ENCODE measurements around the gene SMPD4.
"Not testable (repeated sequence)": the region's sequence is repeated elsewhere in the genome, so short reads cannot be mapped to it uniquely, and the experiment has no call there.

Gene SMPD4

DNA sequence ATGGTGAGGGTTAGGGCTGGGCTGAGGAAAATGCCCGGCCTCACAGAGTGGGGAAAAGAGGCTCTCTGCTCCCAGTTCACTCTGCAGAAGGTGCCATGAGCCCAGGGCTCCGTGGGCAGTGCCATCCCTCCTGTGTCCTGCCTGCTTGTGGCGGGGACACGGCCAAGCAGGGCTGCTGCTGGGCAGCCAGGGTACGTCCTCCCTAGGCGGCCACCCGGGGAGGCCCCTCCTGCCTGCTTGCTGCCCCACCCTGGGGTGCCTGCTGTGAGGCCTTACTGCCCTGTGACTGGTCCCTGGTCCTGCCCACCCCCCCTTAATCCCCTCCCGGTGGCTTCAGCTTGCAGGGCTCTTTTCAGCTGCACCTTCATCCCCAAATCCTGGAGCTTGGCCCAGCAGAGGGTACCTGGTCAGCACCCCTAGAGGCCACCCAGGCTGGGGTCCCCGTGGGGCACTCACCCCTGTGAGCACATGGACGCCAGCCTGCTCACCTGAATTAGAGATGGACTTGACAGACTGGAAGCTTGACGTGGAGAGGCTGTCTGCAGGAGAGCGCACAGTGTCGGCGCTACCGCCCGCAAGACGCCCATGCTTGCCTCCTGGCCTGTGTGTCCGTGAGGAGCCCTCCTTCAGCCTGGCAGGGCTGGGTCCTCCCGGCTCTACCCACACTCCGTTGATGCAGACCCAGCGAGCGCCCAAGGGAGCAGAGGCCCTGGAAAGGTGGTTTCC lies 39.6 kb downstream of the SMPD4 start:
- not testable (repeated sequence) for DNase-seq (ENCODE audit: low read depth, low spot score)

DNA sequence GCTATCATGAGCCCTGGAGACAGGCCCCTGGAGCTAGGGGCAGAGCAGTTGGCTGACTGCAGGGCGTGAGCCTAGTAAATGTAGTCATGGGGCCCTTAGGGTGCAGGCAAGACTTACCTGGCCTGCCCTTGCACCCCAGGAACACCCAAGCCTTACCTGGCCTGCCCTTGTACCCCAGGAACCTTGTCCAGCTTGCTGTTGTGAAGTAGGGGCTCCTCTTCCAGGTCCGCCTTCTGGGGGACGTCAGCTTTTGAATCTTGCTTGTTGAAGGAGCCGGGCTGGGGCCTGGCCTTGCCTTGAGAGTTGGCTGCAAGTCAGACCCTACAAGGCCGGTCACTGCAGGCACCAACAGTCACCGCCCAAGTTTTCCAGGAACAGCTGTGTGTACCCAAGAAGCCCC lies 40.4 kb downstream of the SMPD4 start:
- DNase-seq (ENCODE audit: low read depth, low spot score): not testable (repeated sequence)

- not testable (repeated sequence) for DNase-seq (ENCODE audit: low read depth, low spot score)
These were observed 40.9 kb downstream of the SMPD4 start for GRCh38 chr2:130140516-130140915.

DNA sequence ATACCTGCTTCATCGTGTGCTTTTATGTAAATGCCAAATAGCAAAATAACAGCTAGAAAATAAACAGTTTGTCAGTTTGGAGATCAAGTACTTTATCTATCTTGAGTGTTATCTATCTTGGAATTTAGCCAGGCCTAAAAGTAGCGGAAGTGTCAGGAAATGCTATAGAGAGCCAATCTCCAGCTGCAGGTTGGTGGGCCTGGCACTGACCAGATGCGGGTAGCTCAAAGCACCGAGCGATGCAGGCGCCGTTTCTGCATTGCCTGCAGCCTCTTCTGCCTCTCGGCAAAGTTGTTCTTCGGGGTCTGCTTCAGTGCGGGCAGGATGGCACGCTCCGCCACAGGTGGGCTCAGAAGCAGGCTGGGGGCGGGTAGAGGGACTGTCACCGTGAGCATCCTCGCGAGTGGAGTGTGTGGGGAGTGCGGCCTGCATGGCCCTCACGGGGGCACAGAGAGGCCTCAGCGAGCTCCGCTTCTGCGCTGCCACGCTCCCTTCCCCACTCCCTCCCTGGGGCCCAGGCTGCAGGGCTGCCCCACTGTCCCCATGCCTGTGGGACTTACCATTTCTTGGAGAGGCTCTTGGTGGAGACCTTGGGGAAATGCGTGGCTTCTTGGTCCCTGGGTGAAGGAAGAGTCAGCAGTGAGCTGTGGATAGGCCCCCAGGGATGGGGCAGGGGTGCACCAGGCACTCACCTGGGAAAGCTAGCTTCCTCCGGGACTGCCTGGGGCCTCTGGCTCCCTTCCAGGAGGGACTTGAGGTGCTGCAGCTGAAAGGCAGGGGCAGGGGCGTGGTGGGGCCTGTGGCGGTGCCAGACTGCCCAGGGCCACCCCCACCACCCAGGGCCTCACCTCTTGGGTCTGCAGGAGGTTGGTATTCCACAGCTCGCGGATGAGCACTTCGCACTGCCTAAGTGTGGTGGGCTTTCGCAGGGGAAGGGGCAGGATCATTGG lies 41.8 kb downstream of the SMPD4 start:
- DNase-seq (ENCODE audit: low read depth, low spot score): not testable (repeated sequence)

- not testable (repeated sequence) for DNase-seq (ENCODE audit: low read depth, low spot score)
These were observed 42.6 kb downstream of the SMPD4 start for GRCh38 chr2:130138841-130139251.

DNA sequence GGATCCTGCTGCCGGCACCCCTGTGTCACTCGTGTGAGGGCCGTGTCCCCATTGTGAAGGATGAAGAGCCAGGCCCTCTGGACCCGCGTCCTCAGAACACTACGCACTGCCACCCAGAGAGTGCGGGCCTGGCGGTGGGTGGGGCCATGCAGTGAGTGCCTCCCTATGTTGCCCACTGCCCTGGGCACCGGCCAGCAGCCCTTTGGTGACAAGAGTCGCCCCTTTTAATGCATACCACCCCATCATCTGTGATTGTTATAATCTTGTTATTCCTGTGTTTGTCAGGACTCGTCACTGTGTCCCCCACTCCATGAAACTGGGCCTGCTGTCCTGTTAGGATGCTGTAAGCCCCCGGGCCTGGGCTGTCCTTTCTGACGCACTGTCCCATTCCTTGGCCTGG lies 43.1 kb downstream of the SMPD4 start:
- DNase-seq (ENCODE audit: low read depth, low spot score): not testable (repeated sequence)

GRCh38 chr2:130137118-130137517 lies 44.3 kb downstream of the SMPD4 start:
- DNase-seq (ENCODE audit: low read depth, low spot score): not testable (repeated sequence)

DNA sequence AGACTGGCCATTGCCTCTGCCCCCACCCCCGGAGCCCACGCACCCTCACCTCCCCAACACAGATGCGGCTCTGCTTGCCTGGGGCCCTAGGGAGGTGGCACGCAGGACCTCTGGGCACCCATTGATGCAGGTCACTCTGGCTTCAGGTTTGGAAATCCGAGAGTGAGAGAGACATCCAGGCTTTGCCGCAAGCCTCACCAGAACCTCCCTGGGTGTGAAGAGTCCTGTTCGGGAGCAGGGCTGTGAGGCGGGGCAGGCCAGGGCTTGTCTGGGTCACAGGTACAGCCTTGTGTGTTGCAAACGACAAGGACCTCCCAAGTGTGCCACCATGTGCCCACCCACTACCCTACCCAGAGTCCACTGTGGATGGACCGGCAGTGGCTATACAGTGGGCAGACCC lies 44.9 kb downstream of the SMPD4 start:
- DNase-seq (ENCODE audit: low read depth, low spot score): not testable (repeated sequence)

- DNase-seq (ENCODE audit: low read depth, low spot score): no peak
These were observed 45.5 kb downstream of the SMPD4 start for GRCh38 chr2:130135692-130136541.

DNA sequence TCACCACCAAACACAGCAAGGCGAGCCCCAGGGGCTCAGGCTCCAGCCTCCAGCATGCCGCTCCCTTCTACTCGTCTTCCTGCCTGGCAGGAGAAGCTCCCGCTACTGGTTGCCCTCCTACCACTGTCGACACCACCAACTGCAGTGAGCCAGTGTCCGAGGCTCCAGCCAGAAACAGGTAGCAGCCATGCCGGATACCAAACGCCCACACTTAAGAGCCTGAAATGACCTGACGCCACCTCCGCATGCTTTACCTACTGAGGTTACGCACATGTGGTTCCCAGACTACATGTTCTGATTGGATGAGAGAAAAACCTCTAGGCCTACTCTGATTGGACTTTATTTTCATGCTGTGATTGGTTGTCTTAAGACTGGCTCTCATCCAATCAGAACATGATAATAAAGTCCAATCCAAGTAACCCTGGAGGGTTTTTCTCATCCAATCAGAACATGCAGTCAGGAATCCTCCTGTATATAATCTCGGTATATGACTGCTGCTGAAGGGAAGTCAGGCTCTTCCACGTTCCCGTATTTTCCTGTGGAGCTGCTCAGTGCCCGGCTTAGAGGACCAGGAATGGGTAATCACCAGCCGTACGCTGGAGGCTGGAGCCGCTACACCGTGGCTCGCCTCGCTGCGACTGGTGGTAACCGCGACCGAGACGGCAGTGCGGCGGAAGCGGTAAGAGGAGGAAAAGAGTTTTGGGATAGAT lies 52.1 kb downstream of the SMPD4 start, which contains the start of gene POTEF:
TSS of gene POTEF (minus strand) at position 103 of the 710 bp plus-strand sequence. CDS start 8,707 bp downstream, outside the sequence.
- not testable (repeated sequence) for DNase-seq (ENCODE audit: low read depth, low spot score)

DNA sequence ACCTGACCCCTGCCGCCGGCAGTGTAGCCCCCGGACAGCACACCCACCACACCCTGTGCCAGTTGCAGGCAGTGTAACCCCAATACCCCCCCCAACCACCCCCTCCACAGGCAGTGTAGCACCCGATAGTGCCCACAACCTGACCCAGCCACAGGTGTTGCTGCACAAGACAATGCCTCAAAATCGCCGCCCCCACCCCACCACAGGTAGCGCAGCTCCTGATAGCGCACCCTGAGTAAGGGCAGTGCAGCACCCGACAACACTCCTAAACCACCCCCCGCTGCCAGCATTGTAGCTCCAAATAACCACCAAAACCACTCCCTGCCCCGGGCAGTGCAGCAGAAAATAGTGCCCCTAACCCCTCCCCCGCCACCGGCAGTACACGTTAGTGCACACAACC lies 52.9 kb downstream of the SMPD4 start:
- DNase-seq (ENCODE audit: low read depth, low spot score): not testable (repeated sequence)

DNA sequence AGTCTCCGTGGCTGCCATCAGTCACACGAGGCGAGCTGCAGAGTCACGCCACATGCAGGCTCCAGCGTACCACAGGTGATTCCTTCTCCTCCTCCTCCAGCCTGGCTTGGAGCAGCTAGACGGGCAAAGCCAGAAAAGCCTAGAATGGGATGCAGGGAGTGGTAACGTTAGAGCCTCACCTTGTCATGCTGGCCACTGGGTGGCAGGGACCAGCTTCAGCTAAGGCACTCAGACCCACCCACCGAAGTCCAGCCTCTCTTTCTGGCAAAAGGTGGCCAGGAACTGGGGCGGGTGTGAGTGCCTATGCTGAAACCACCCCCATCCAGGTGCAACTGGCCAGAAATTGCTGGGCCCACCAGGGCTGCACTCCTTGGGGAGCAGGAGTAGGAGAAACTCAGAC lies 53.7 kb downstream of the SMPD4 start:
- not testable (repeated sequence) for DNase-seq (ENCODE audit: low read depth, low spot score)

- not testable (repeated sequence) for DNase-seq (ENCODE audit: low read depth, low spot score)
These were observed 60.5 kb downstream of the SMPD4 start for GRCh38 chr2:130120924-130121323.

DNA sequence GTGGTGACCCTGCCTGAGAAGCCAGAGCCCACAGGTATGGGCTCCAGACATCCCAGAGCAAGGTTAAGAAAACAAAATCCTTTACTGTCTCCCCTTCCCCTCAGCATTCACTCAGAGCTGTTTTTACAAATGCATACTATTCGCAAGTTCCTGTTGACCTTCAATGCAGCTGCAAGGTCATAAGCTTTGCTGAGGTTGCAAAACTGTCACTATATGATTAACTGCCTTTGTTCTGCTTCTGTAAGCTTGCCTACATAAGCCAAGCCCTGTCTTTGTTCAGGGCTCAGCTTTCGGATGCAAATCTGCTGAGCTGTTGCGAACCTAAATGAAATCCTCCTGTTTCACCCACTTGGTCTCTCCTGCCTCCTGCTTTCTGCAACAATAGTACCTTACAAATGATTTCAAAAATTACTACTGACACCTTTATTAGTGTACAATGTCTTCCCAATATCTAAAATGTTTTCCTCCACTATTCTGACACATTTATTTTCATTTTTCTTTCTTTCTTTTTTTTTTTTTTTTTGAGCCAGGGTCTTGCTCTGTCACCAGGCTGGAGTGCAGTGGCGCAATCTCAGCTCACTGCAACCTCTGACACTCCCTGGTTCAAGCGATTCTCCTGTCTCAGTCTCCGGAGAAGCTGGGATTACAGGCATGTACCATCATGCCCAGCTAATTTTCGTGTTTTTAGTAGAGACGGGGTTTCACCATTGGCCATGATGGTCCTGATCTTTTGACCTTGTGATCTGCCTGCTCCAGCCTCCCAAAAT lies 78.6 kb downstream of the SMPD4 start:
- not testable (repeated sequence) for DNase-seq (ENCODE audit: low read depth, low spot score)

Data from brain pericyte (primary cell).